ENCODE measurements around the gene PTCD1.
A peak's percentile ranks its signal among the peaks of the same experiment; 100 is the strongest.
"Not testable (repeated sequence)": the region's sequence is repeated elsewhere in the genome, so short reads cannot be mapped to it uniquely, and the experiment has no call there.

Gene PTCD1

DNA sequence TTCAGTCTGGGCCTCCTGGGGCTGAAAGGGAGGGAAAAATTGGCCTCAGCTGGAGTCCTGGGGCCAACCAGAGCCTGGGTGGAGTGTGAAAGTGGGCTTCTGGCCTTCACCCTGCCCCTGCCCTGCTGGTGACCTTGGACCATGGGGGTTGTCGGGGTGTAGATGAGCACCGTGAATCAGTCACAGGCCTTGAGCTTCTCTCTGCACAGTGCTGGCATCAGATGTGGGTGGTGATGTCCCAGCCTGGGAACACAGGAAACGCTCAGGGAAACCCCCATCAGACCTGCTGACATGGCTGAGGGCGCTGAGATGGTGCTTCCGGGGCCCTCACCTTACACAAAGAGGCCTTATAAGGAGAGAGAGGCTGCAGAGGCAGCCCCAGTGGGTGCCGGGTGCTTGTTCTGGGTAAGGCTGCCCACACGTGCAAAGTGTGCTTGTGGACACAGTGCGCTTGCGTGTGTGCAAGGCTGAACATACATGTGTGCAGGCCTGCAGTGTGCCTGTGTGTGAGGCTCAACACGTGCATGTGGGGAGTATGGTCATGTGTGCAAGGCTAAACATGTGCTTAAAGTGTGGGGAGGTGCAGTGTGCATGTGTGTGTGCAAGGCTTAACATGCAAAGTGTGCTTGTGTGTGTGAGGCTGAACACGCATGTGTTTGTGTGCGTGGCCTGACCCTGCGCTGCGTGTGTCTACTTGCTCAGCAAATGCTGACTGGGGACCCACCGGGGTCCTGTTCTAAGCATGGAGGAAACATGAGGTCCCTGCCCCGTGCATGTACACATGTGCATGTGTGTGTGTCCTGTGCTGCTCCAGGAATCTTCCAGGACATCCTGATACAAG, 57.6 kb downstream of the PTCD1 start:
- CTCF ChIA-PET: no interaction called here
- POLR2A ChIA-PET: no interaction called here
- TF ChIP-seq CTBP1 (IDR thresholded peaks at IDR 0.05; ENCODE audit: borderline replicate concordance) (no peak), PKNOX1 (IDR thresholded peaks at IDR 0.05) (no peak), NFRKB (IDR thresholded peaks at IDR 0.05) (no peak), FOXK2 (IDR thresholded peaks at IDR 0.05) (no peak), SUZ12 (IDR thresholded peaks at IDR 0.05) (no peak), HDGF (IDR thresholded peaks at IDR 0.05; ENCODE audit: borderline replicate concordance) (no peak), ZNF384 (IDR thresholded peaks at IDR 0.05) (no peak), FOXM1 (IDR thresholded peaks at IDR 0.05; ENCODE audit: borderline replicate concordance) (no peak), ARNT (IDR thresholded peaks at IDR 0.05) (no peak), L3MBTL2 (conservative IDR thresholded peaks at IDR 0.05) (no peak), SP1 (IDR thresholded peaks at IDR 0.05) (no peak), TARDBP (IDR thresholded peaks at IDR 0.05) (no peak), ELF4 (IDR thresholded peaks at IDR 0.05) (no peak)
- no peak for DNase-seq (ENCODE audit: extremely low spot score)

GRCh38 chr7:99380032-99380822, 58.4 kb downstream of the PTCD1 start:
- no peak for DNase-seq (ENCODE audit: extremely low spot score)
- TF ChIP-seq ELF4 (IDR thresholded peaks at IDR 0.05): no peak
- no peak for TF ChIP-seq ARNT (IDR thresholded peaks at IDR 0.05)
- TF ChIP-seq SP1 (IDR thresholded peaks at IDR 0.05): no peak
- no peak for TF ChIP-seq HDGF (IDR thresholded peaks at IDR 0.05; ENCODE audit: borderline replicate concordance)
- no peak for TF ChIP-seq SUZ12 (IDR thresholded peaks at IDR 0.05)
- TF ChIP-seq ZNF384 (IDR thresholded peaks at IDR 0.05): no peak
- no peak for TF ChIP-seq NFRKB (IDR thresholded peaks at IDR 0.05)
- TF ChIP-seq TARDBP (IDR thresholded peaks at IDR 0.05): no peak
- no peak for TF ChIP-seq PKNOX1 (IDR thresholded peaks at IDR 0.05)
- no peak for TF ChIP-seq LEF1 (IDR thresholded peaks at IDR 0.05; ENCODE audit: borderline replicate concordance)
- TF ChIP-seq CTBP1 (IDR thresholded peaks at IDR 0.05; ENCODE audit: borderline replicate concordance): no peak
- TF ChIP-seq FOXM1 (IDR thresholded peaks at IDR 0.05; ENCODE audit: borderline replicate concordance): no peak
- TF ChIP-seq FOXA1 (IDR thresholded peaks at IDR 0.05): no peak
- ChIA-PET CTCF (no interaction called here), POLR2A (no interaction called here)

DNA sequence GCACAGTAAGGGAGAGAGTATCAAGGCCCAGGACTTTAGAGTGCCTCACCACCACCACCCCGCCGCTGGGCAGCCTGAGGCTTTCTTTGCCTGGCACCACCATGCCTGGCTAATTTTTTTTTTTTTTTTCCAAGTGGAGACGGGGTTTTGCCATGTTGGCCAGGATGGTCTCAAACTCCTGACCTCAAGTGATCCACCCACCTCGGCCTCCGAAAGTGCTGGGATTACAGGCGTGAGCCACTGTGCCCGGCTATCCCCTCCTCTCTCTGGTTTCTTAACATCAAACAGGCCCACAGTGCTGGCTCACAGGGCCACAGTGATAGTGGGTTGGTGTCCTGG, 58.9 kb downstream of the PTCD1 start:
- CTCF ChIA-PET; DNase-seq (ENCODE audit: extremely low spot score); POLR2A ChIA-PET: not testable (repeated sequence)

GRCh38 chr7:99379043-99379577, 59.5 kb downstream of the PTCD1 start:
- no peak for DNase-seq (ENCODE audit: extremely low spot score)
- TF ChIP-seq CTBP1 (IDR thresholded peaks at IDR 0.05; ENCODE audit: borderline replicate concordance) (no peak), PKNOX1 (IDR thresholded peaks at IDR 0.05) (no peak), NFRKB (IDR thresholded peaks at IDR 0.05) (no peak), TARDBP (IDR thresholded peaks at IDR 0.05) (no peak), BHLHE40 (IDR thresholded peaks at IDR 0.05; ENCODE audit: borderline replicate concordance) (no peak), FOXK2 (IDR thresholded peaks at IDR 0.05) (no peak), LEF1 (IDR thresholded peaks at IDR 0.05; ENCODE audit: borderline replicate concordance) (no peak), ELF4 (IDR thresholded peaks at IDR 0.05) (no peak), L3MBTL2 (conservative IDR thresholded peaks at IDR 0.05) (no peak), ARNT (IDR thresholded peaks at IDR 0.05) (no peak), HDGF (IDR thresholded peaks at IDR 0.05; ENCODE audit: borderline replicate concordance) (no peak)
- POLR2A ChIA-PET: no interaction called here
- CTCF ChIA-PET: no interaction called here

GRCh38 chr7:99375070-99375807, 63.4 kb downstream of the PTCD1 start:
- TF ChIP-seq NFRKB (IDR thresholded peaks at IDR 0.05) (no peak), L3MBTL2 (conservative IDR thresholded peaks at IDR 0.05) (no peak), FOXK2 (IDR thresholded peaks at IDR 0.05) (no peak), PKNOX1 (IDR thresholded peaks at IDR 0.05) (no peak), CTBP1 (IDR thresholded peaks at IDR 0.05; ENCODE audit: borderline replicate concordance) (no peak), SP1 (IDR thresholded peaks at IDR 0.05) (no peak), ELF4 (IDR thresholded peaks at IDR 0.05) (no peak), HDGF (IDR thresholded peaks at IDR 0.05; ENCODE audit: borderline replicate concordance) (no peak), LEF1 (IDR thresholded peaks at IDR 0.05; ENCODE audit: borderline replicate concordance) (no peak), SUZ12 (IDR thresholded peaks at IDR 0.05) (no peak), ARNT (IDR thresholded peaks at IDR 0.05) (no peak), BHLHE40 (IDR thresholded peaks at IDR 0.05; ENCODE audit: borderline replicate concordance) (no peak)
- DNase-seq (ENCODE audit: extremely low spot score): peak; percentile 68
- POLR2A ChIA-PET: interaction anchor here (0.7 to 1.0 kb wide), 2 partner anchors 32 to 34 kb away, joined by 4 to 8 read pairs; partner anchors contain the start of genes BUD31 and PDAP1
- CTCF ChIA-PET: no interaction called here
